ENCODE measurements around the gene ACADS. TPM values are rescaled to one million over a fixed set of nuclear protein-coding genes. Genes with fewer than 3 reads are reported as not detected.

Gene ACADS
- total RNA-seq, 1 experiment from 2014 or later: 11.0 TPM

- DNase-seq (ENCODE audit: low spot score) (no peak), ATAC-seq (no peak)
- POLR2A ChIA-PET: no interaction called here
- no peaks in the 10 kb centered on the region for H3K27me3 Mint-ChIP-seq (ENCODE audit: low read depth)
- H3K27ac Mint-ChIP-seq: no peak overlapping the region
- peaks cover 2% of the 10 kb centered on the region; the same call in 1 of the 2 replicates for H3K4me1 Mint-ChIP-seq
- peaks cover 38% of the 10 kb centered on the region for H3K36me3 Mint-ChIP-seq
- no peak for TF ChIP-seq ATF3 (CRISPR knock-in tag; conservative IDR thresholded peaks at IDR 0.05)
- no peak for TF ChIP-seq USF2 (CRISPR knock-in tag; IDR thresholded peaks at IDR 0.05)
- TF ChIP-seq SMAD4 (CRISPR knock-in tag; IDR thresholded peaks at IDR 0.05): no peak
- no peak for TF ChIP-seq AFF4 (CRISPR knock-in tag; IDR thresholded peaks at IDR 0.05; ENCODE audit: borderline replicate concordance)
- CTCF ChIA-PET: interaction anchor here (0.5 kb wide), 1 partner anchor 179 kb away, joined by 3 read pairs; no protein-coding TSS in a partner anchor
- no peaks in the 10 kb centered on the region for H3K9me3 Mint-ChIP-seq
- H3K4me3 Mint-ChIP-seq: no peak overlapping the region
Measured at GRCh38 chr12:120766566-120766965, 40.9 kb downstream of the ACADS start.

GRCh38 chr12:120767071-120768024 lies 41.7 kb downstream of the ACADS start:
- TF ChIP-seq PRRX2 (CRISPR knock-in tag; IDR thresholded peaks at IDR 0.05) (no peak), SP1 (CRISPR knock-in tag; conservative IDR thresholded peaks at IDR 0.05) (no peak), ZNF423 (CRISPR knock-in tag; IDR thresholded peaks at IDR 0.05) (no peak), ZBTB43 (CRISPR knock-in tag; IDR thresholded peaks at IDR 0.05) (no peak), ZNF532 (CRISPR knock-in tag; IDR thresholded peaks at IDR 0.05; ENCODE audit: borderline replicate concordance) (no peak), ZNF121 (CRISPR knock-in tag; IDR thresholded peaks at IDR 0.05) (no peak), ZNF281 (CRISPR knock-in tag; IDR thresholded peaks at IDR 0.05) (no peak), ATF6 (CRISPR knock-in tag; IDR thresholded peaks at IDR 0.05) (no peak)
- peaks cover 5% of the 10 kb centered on the region; the same call in 1 of the 2 replicates for H3K4me1 Mint-ChIP-seq
- H3K36me3 Mint-ChIP-seq: peaks cover 38% of the 10 kb centered on the region
- H3K27ac Mint-ChIP-seq: no peak overlapping the region
- H3K4me3 Mint-ChIP-seq: no peak overlapping the region
- H3K9me3 Mint-ChIP-seq: no peaks in the 10 kb centered on the region
- POLR2A ChIA-PET: no interaction called here
- ATAC-seq: no peak
- no peak for DNase-seq (ENCODE audit: low spot score)
- CTCF ChIA-PET: interaction anchor here (0.5 to 1.0 kb wide), 2 partner anchors 178 to 205 kb away, joined by 3 read pairs; no protein-coding TSS in a partner anchor
- no peaks in the 10 kb centered on the region for H3K27me3 Mint-ChIP-seq (ENCODE audit: low read depth)

Measured in WTC11 (cell line).